Right cardiac atrium (tissue), 5 donors: ENCODE data around the gene RIN3. TPM values are rescaled to one million over a fixed set of nuclear protein-coding genes. Genes with fewer than 3 reads are reported as not detected.

Experiments used
- ATAC-seq, 2 donors: fragments of 200-7000 bp; cut with Tn5 transposase; one replicate each; pipeline versions ENCODE4 v1.8.0 to v1.9.1; 2020; ENCODE audit warnings: moderate library complexity in 2 of 2, mild to moderate bottlenecking in 1 of 2
- DNase-seq, 3 donors: peaks; one replicate each; pipeline ENCODE4 v3.0.0-alpha.2; 2020
- H3K27ac ChIP-seq: one replicate; pipeline ENCODE4 v1.5.1; 2013; ENCODE audit warnings: mild to moderate bottlenecking, low read length, control low read depth, moderate library complexity
- H3K27me3 ChIP-seq: one replicate; pipeline ENCODE4 v1.6.1; 2013; ENCODE audit not compliant: control insufficient read depth, insufficient read depth
- H3K4me1 ChIP-seq: one replicate; pipeline ENCODE4 v1.6.1; 2013; ENCODE audit warnings: low read length; ENCODE audit not compliant: control insufficient read depth, insufficient read depth
- H3K4me3 ChIP-seq: one replicate; pipeline ENCODE4 v1.5.1; 2013; ENCODE audit warnings: low read length, control low read depth
- H3K9me3 ChIP-seq: one replicate; pipeline ENCODE4 v1.6.1; 2013; ENCODE audit warnings: low read length; ENCODE audit not compliant: control insufficient read depth
- WGBS: extraction: QIAGEN DNeasy Blood & Tissue Kit; methylation state at CpG from one replicate; pipeline ENCODE4 v1.1.7; 2013; 5-methylcytosine and 5-hydroxymethylcytosine counted together
- intact Hi-C, 4 donors: fragments of 100-400 bp; cut with DNase I; formaldehyde crosslinking; loops; one replicate each; pipeline versions ENCODE4 v1.11.0 to v1.14.0; 2022 to 2023
- polyA plus RNA-seq: library from polyadenylated mRNA; stranded (reverse); fragments of 200-250 nt; gene quantifications from one replicate; pipeline ENCODE4 v1.2.3, GENCODE V29; 2013
- total RNA-seq, 4 donors: library from RNA; stranded (reverse); fragmentation: NEBNext Ultra II Directional; extraction: Animal tissue kit (Norgen Biotek cat#: 25700); gene quantifications; one replicate each; pipeline ENCODE4 v1.2.1, GENCODE V29; 2021
- donor health status: healthy with polysubstance abuse.
- donor health status: DM: no; HTN: yes; CAD: no.
- donor health status: DM: no; HTN: no; CAD: no.
- donor health status: DM: no; HTN: yes; CAD: no; lungs with severe emphysema.
- donor health status: DM: yes; HTN: yes; CAD: no.

The RIN3 gene
- total and polyA plus RNA-seq, 5 donors = 7.5 to 15.2 (median 14.2) TPM

GRCh38 chr14:92558319-92558718 lies 44.7 kb downstream of the RIN3 start:
- H3K9me3 ChIP-seq = no peaks in the 10 kb centered on the region
- ATAC-seq (no peak), DNase-seq (no peak)
- 80% methylated on average over 1 of the region's 1 CpG for WGBS
- intact Hi-C loops = loop anchor here in 1 of 4 donors (2.0 kb wide), 1 partner anchor 24 kb away; no protein-coding TSS in a partner anchor
- no peak overlapping the region for H3K27ac ChIP-seq
- no peaks in the 10 kb centered on the region for H3K27me3 ChIP-seq
- peaks cover 4% of the 10 kb centered on the region for H3K4me1 ChIP-seq
- H3K4me3 ChIP-seq = no peak overlapping the region

- ATAC-seq = no peak
- 95% methylated on average over 4 of the region's 4 CpGs for WGBS
- H3K27me3 ChIP-seq = no peaks in the 10 kb centered on the region
- H3K4me3 ChIP-seq = no peak overlapping the region
- no peak overlapping the region for H3K27ac ChIP-seq
- DNase-seq = no peak
- no peaks in the 10 kb centered on the region for H3K9me3 ChIP-seq
- intact Hi-C loops = loop anchor here in 1 of 4 donors (2.0 kb wide), 1 partner anchor 23 kb away; no protein-coding TSS in a partner anchor
- H3K4me1 ChIP-seq = peaks cover 2% of the 10 kb centered on the region
These were observed 45.9 kb downstream of the RIN3 start for GRCh38 chr14:92559486-92559885.

GRCh38 chr14:92560106-92560865 lies 46.7 kb downstream of the RIN3 start:
- Histone ChIP-seq H3K4me1 (peaks cover 5% of the 10 kb centered on the region), H3K9me3 (no peaks in the 10 kb centered on the region), H3K27me3 (no peaks in the 10 kb centered on the region), H3K27ac (no peak overlapping the region), H3K4me3 (no peak overlapping the region)
- intact Hi-C loops = no loop called here
- no peak for ATAC-seq
- WGBS = 88% methylated on average over 15 of the region's 15 CpGs
- no peak for DNase-seq

- intact Hi-C loops = no loop called here
- Histone ChIP-seq H3K27me3 (no peaks in the 10 kb centered on the region), H3K27ac (no peak overlapping the region), H3K9me3 (no peaks in the 10 kb centered on the region), H3K4me1 (peaks cover 5% of the 10 kb centered on the region), H3K4me3 (no peak overlapping the region)
- DNase-seq (no peak), ATAC-seq (no peak)
- 93% methylated on average over 6 of the region's 6 CpGs for WGBS
These were observed 48.4 kb downstream of the RIN3 start for GRCh38 chr14:92561906-92562479.

- WGBS = 53% methylated on average over 1 of the region's 1 CpG
- H3K9me3 ChIP-seq = no peaks in the 10 kb centered on the region
- peaks cover 5% of the 10 kb centered on the region for H3K4me1 ChIP-seq
- ATAC-seq = peak; percentile 32 to 35
- no peak overlapping the region for H3K4me3 ChIP-seq
- no peak overlapping the region for H3K27ac ChIP-seq
- no peaks in the 10 kb centered on the region for H3K27me3 ChIP-seq
- intact Hi-C loops = no loop called here
- DNase-seq = no peak
These were observed 49.8 kb downstream of the RIN3 start for GRCh38 chr14:92563359-92563758.

GRCh38 chr14:92563765-92564285 lies 50.2 kb downstream of the RIN3 start:
- intact Hi-C loops = no loop called here
- DNase-seq (no peak), ATAC-seq (peak in 1 of 2 donors; percentile 38)
- Histone ChIP-seq H3K27ac (no peak overlapping the region), H3K27me3 (no peaks in the 10 kb centered on the region), H3K4me3 (no peak overlapping the region), H3K4me1 (peaks cover 5% of the 10 kb centered on the region), H3K9me3 (no peaks in the 10 kb centered on the region)
- WGBS = 63% methylated on average over 1 of the region's 1 CpG

GRCh38 chr14:92564344-92565039 lies 50.9 kb downstream of the RIN3 start:
- Histone ChIP-seq H3K4me1 (peaks cover 5% of the 10 kb centered on the region), H3K9me3 (no peaks in the 10 kb centered on the region), H3K4me3 (no peak overlapping the region), H3K27ac (no peak overlapping the region), H3K27me3 (no peaks in the 10 kb centered on the region)
- peak; percentile 27 to 52 for ATAC-seq
- DNase-seq = peak; percentile 24 to 73 (median 70)
- intact Hi-C loops = no loop called here
- 79% methylated on average over 13 of the region's 13 CpGs for WGBS

GRCh38 chr14:92565040-92565717 lies 51.6 kb downstream of the RIN3 start:
- no peak for ATAC-seq

GRCh38 chr14:92565718-92566115 lies 52.1 kb downstream of the RIN3 start:
- Histone ChIP-seq H3K4me3 (no peak overlapping the region), H3K9me3 (no peaks in the 10 kb centered on the region), H3K4me1 (peaks cover 5% of the 10 kb centered on the region), H3K27me3 (no peaks in the 10 kb centered on the region), H3K27ac (no peak overlapping the region)
- no peak for DNase-seq
- intact Hi-C loops = no loop called here
- WGBS = 89% methylated on average over 2 of the region's 2 CpGs
- no peak for ATAC-seq

More at GRCh38 chr14:92565040-92565717, 51.6 kb downstream of the RIN3 start:
- H3K4me1 ChIP-seq = peaks cover 5% of the 10 kb centered on the region
- H3K4me3 ChIP-seq = no peak overlapping the region
- no peak for DNase-seq
- intact Hi-C loops = no loop called here
- no peaks in the 10 kb centered on the region for H3K9me3 ChIP-seq
- WGBS = 82% methylated on average over 6 of the region's 6 CpGs
- no peaks in the 10 kb centered on the region for H3K27me3 ChIP-seq
- no peak overlapping the region for H3K27ac ChIP-seq

- H3K9me3 ChIP-seq = no peaks in the 10 kb centered on the region
- no peak for DNase-seq
- intact Hi-C loops = no loop called here
- H3K4me3 ChIP-seq = no peak overlapping the region
- H3K4me1 ChIP-seq = peaks cover 5% of the 10 kb centered on the region
- 95% methylated on average over 2 of the region's 2 CpGs for WGBS
- no peak overlapping the region for H3K27ac ChIP-seq
- ATAC-seq = no peak
- H3K27me3 ChIP-seq = no peaks in the 10 kb centered on the region
These were observed 53.7 kb downstream of the RIN3 start for GRCh38 chr14:92567173-92567725.
